GM23248 (cell line): ENCODE data around the gene LLGL2.

Experiments used
- EZH2 ChIP-seq: fragments of 200-600 bp; sonication (generic); IDR thresholded peaks from 2 replicates; pipeline ENCODE4 v1.6.1; 2018; ENCODE audit warnings: antibody characterized with exemption, mild to moderate bottlenecking; ENCODE audit not compliant: insufficient read depth, poor library complexity, severe bottlenecking
- EZH2phosphoT487 ChIP-seq: fragments of 200-600 bp; sonication (generic); IDR thresholded peaks from 2 replicates; pipeline ENCODE4 v1.6.1; 2018; ENCODE audit warnings: antibody characterized with exemption, moderate library complexity, mild to moderate bottlenecking, low read depth; ENCODE audit not compliant: insufficient read depth

GRCh38 chr17:75486951-75487350, 38.5 kb upstream of the LLGL2 start:
- TF ChIP-seq EZH2 (no peak), EZH2phosphoT487 (no peak)
